Smooth muscle cell (in vitro differentiated cells): ENCODE results near the gene BPIFA1. TPM values are rescaled to one million over a fixed set of nuclear protein-coding genes. Genes with fewer than 3 reads are reported as not detected.

ENCODE experiments used
- DNase-seq: peaks from one replicate; lab custom pipeline; 2025; ENCODE audit not compliant: unreplicated experiment; lab: John Stamatoyannopoulos, UW
- H2AFZ ChIP-seq: fragments of 200-600 bp; sonication (generic); 2 replicates; pipeline ENCODE4 v1.6.0; 2016; ENCODE audit warnings: antibody characterized with exemption, low read depth, mild to moderate bottlenecking
- H3F3A ChIP-seq: fragments of 200-600 bp; sonication (generic); 2 replicates; pipeline ENCODE4 v1.6.0; 2017; ENCODE audit warnings: antibody characterized with exemption, low read depth
- H3K27ac ChIP-seq: fragments of 200-600 bp; sonication (generic); 2 replicates; pipeline ENCODE4 v1.5.1; 2016; ENCODE audit warnings: low read depth, mild to moderate bottlenecking
- H3K27me3 ChIP-seq: fragments of 200-600 bp; sonication (generic); 2 replicates; pipeline ENCODE4 v1.6.1; 2016; ENCODE audit warnings: low read depth, mild to moderate bottlenecking
- H3K36me3 ChIP-seq: fragments of 200-600 bp; sonication (generic); 2 replicates; pipeline ENCODE4 v1.5.1; 2016; ENCODE audit warnings: low read depth
- H3K4me1 ChIP-seq: fragments of 200-600 bp; sonication (generic); 2 replicates; pipeline ENCODE4 v1.5.1; 2016; ENCODE audit warnings: low read depth
- H3K4me2 ChIP-seq: fragments of 200-600 bp; sonication (generic); 2 replicates; pipeline ENCODE4 v1.6.0; 2016; ENCODE audit warnings: mild to moderate bottlenecking
- H3K4me3 ChIP-seq: fragments of 200-600 bp; sonication (generic); 2 replicates; pipeline ENCODE4 v1.5.1; 2016; ENCODE audit warnings: mild to moderate bottlenecking
- H3K79me2 ChIP-seq: fragments of 200-600 bp; sonication (generic); 2 replicates; pipeline ENCODE4 v1.6.0; 2016; ENCODE audit warnings: low read depth, mild to moderate bottlenecking
- H3K9ac ChIP-seq: fragments of 200-600 bp; sonication (generic); 2 replicates; pipeline ENCODE4 v1.6.0; 2016; ENCODE audit warnings: low read depth
- H3K9me3 ChIP-seq: fragments of 200-600 bp; sonication (generic); replicated peaks from 2 replicates; pipeline ENCODE4 v1.5.1; 2016; ENCODE audit warnings: low read depth
- H4K20me1 ChIP-seq: fragments of 200-600 bp; sonication (generic); 2 replicates; pipeline ENCODE4 v1.6.0; 2016; ENCODE audit warnings: low read depth
- WGBS: methylation state at CpG from one replicate; pipeline ENCODE4 v1.1.7; 2016; ENCODE audit warnings: low lambda C conversion rate; 5-methylcytosine and 5-hydroxymethylcytosine counted together
- polyA plus RNA-seq: library from polyadenylated mRNA; unstranded; fragments of >200 nt; fragmentation: Nextera tagmentation; extraction: Ambion mirVana; gene quantifications from 2 replicates; pipeline ENCODE4 v1.2.1, GENCODE V29; 2016
- total RNA-seq: library from RNA; depleted of rRNA; stranded (reverse); fragments of >200 nt; gene quantifications from 2 replicates; pipeline ENCODE4 v1.2.3, GENCODE V29; 2014
- TF ChIP-seq, protein P1 (sequence below): fragments of 200-600 bp; sonication (generic); IDR thresholded peaks from 2 replicates; pipeline ENCODE4 v1.5.1; 2017; ENCODE audit warnings: borderline replicate concordance, mild to moderate bottlenecking, antibody characterized with exemption; ENCODE audit not compliant: insufficient read depth, poor library complexity, severe bottlenecking

BPIFA1 gene
- total and polyA plus RNA-seq, 2 experiments from 2014 or later: not detected

DNA sequence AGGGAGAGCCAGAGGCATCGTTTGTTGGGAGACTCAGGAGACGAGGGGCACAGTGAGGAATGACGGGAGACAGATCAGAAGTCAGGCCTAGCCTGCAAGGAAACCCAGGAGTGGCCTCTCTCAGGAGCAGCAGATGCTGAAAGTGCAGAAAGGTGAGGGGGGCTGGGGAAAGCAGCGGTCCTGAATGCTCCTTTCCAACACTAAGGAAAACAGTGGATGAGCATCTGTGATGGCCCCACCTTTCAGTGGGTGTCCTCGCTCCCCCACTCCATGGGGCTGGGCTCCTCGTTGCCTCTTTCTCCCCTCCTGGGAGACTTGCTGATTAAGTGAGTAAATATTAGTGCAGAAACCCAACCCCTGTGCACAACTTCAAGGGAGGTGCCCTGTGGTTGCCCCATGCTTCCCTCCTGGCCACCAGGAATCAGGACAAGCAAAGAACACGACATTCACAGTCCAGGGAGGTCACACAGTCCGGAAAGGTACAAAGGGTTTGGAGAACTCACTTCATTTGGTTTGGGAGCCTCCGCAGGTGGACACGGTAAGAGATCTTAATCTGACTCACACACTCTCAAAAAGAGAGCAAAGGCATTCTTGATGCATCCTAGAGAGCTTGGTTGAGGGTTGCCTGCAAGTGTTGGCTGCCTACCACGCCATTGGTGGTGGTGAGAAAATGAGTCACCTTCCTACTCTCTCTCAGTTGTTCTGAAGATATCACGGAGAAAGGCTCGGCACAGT, 37.5 kb downstream of the BPIFA1 start:
- H3K9ac ChIP-seq: no peak overlapping the region
- H2AFZ ChIP-seq: no peak overlapping the region
- no peaks in the 10 kb centered on the region for H3K36me3 ChIP-seq
- H4K20me1 ChIP-seq: no peaks in the 10 kb centered on the region
- TF ChIP-seq, protein P1, sequence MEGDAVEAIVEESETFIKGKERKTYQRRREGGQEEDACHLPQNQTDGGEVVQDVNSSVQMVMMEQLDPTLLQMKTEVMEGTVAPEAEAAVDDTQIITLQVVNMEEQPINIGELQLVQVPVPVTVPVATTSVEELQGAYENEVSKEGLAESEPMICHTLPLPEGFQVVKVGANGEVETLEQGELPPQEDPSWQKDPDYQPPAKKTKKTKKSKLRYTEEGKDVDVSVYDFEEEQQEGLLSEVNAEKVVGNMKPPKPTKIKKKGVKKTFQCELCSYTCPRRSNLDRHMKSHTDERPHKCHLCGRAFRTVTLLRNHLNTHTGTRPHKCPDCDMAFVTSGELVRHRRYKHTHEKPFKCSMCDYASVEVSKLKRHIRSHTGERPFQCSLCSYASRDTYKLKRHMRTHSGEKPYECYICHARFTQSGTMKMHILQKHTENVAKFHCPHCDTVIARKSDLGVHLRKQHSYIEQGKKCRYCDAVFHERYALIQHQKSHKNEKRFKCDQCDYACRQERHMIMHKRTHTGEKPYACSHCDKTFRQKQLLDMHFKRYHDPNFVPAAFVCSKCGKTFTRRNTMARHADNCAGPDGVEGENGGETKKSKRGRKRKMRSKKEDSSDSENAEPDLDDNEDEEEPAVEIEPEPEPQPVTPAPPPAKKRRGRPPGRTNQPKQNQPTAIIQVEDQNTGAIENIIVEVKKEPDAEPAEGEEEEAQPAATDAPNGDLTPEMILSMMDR: no peak
- H3F3A ChIP-seq: no peaks in the 10 kb centered on the region
- H3K79me2 ChIP-seq: no peaks in the 10 kb centered on the region
- no peaks in the 10 kb centered on the region for H3K4me1 ChIP-seq
- DNase-seq: no peak
- H3K4me2 ChIP-seq: no peak overlapping the region
- H3K27me3 ChIP-seq: peaks cover 30% of the 10 kb centered on the region
- H3K9me3 ChIP-seq: no peaks in the 10 kb centered on the region
- no peak overlapping the region for H3K27ac ChIP-seq
- WGBS: 81% methylated on average over 13 of the region's 13 CpGs
- H3K4me3 ChIP-seq: no peak overlapping the region

DNA sequence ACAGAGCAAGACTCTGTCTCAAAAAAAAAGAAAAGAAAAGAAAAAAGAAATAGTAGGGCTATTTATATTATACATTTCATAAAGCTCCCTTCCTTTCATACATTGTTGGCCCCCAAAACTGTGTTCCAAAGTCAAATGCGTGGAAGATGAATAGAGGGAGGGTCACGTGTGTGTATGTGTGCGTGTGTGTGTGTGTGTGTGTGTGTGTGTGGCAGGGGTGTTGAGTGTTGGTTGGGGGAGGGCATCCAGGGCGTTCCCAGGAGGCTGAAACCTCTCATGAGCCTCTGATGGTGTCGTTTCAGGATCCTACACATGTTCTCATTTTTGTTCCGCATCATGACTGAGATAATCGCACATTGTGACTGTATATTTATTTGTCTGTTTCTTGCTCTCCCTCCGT, 39.4 kb downstream of the BPIFA1 start:
- H3K9me3 ChIP-seq: no peaks in the 10 kb centered on the region
- H3K9ac ChIP-seq: no peak overlapping the region
- no peak for DNase-seq
- no peak overlapping the region for H3K27ac ChIP-seq
- H3F3A ChIP-seq: no peaks in the 10 kb centered on the region
- H3K27me3 ChIP-seq: peaks cover 40% of the 10 kb centered on the region
- H3K4me1 ChIP-seq: no peaks in the 10 kb centered on the region
- no peaks in the 10 kb centered on the region for H4K20me1 ChIP-seq
- H3K79me2 ChIP-seq: no peaks in the 10 kb centered on the region
- H3K36me3 ChIP-seq: no peaks in the 10 kb centered on the region
- H3K4me3 ChIP-seq: no peak overlapping the region
- 82% methylated on average over 8 of the region's 8 CpGs for WGBS
- H3K4me2 ChIP-seq: no peak overlapping the region
- TF ChIP-seq, protein P1: no peak
- no peak overlapping the region for H2AFZ ChIP-seq

DNA sequence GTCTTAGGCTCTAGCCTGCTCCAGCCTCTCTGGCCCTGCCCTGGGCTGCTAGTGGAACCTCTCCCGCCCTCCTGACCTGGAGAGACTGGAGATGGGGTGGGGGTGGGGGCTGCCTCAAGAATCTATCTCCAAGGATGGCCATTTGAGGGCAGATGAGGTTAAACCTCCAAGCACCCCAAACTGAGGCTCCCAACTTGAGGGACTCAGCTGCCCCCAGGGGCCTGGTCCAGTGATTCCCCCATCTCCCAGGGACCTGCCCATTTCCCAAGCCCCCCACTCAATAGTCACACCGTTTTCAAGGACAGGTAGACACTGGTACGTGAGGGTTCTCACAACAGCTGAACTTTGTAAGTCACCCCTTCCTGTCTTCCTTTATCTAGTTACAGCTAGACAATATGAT, 40.1 kb downstream of the BPIFA1 start:
- TF ChIP-seq, protein P1: no peak
- WGBS: 78% methylated on average over 3 of the region's 3 CpGs

More for the DNA sequence above, 40.1 kb downstream of the BPIFA1 start:
- H3K36me3 ChIP-seq: no peaks in the 10 kb centered on the region
- H3K79me2 ChIP-seq: no peaks in the 10 kb centered on the region
- no peak overlapping the region for H3K4me3 ChIP-seq
- no peak overlapping the region for H3K9ac ChIP-seq
- H2AFZ ChIP-seq: no peak overlapping the region
- H3F3A ChIP-seq: no peaks in the 10 kb centered on the region
- H3K4me2 ChIP-seq: no peak overlapping the region
- H3K4me1 ChIP-seq: no peaks in the 10 kb centered on the region
- H3K9me3 ChIP-seq: no peaks in the 10 kb centered on the region
- H3K27ac ChIP-seq: no peak overlapping the region
- peaks cover 40% of the 10 kb centered on the region for H3K27me3 ChIP-seq
- no peaks in the 10 kb centered on the region for H4K20me1 ChIP-seq
- DNase-seq: no peak
